ENCODE results near the gene ARRB2.
"Not testable (repeated sequence)": the region's sequence is repeated elsewhere in the genome, so short reads cannot be mapped to it uniquely, and the experiment has no call there.

ARRB2 gene

DNA sequence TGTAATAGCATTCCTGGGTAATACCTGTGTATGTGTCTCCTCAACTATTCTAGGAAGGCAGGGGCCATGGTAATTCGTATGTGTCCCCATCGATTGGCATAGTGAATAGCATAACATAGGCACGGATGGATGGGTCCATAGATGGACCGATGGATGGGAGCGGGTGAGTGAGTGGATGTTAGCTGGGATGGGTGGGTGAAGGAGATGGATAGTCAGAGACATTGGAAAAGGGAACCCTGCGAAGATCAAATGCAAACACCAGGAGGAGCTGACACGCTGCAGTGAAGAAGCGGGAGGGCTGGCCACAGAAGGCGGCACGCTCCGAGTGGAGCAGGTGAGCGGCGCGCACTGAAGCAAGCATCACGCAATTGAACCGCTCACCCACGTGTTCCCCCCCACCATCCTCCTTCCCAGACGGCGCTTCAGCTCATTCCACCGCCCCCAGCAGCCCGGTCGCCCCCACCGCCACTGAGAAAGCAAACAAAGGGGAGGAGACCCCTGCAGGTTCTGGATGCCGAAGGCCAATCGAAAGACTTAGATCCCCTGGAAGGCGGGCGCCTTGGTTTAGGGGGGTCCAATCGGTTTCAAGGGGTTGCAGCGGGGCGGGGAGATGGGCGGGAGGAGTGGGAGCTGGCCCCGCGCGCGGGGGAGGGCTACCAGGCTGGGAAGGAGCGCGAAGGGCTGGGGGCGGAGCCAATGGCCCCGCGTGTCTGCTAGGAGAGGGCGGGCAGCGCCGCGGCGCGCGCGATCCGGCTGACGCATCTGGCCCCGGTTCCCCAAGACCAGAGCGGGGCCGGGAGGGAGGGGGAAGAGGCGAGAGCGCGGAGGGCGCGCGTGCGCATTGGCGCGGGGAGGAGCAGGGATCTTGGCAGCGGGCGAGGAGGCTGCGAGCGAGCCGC is at the start of gene ARRB2:
ARRB2 (plus strand) TSS at position 839 of the 899 bp plus-strand sequence. CDS start 90 bp downstream, outside the sequence.
- peak; percentile 99 for DNase-seq

DNA sequence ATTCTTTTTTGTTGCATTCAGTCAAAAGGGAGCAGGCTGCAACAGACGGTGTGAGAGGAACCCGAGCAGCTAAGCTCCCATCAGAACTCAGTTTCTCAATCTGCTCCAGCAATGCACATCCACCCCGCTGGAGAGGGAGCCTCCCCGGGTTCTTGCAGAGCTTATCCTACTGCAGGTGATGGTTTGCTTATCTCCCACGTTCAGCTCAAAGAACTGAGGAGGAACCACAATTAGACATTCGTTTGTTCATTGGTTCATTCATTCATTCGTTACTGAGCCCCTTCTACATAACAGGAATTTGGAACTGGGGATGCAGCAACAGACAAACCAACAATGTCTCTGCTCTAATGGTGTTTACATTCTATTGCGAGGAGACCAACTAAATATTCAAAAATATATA is 46.7 kb upstream of the ARRB2 start:
- no peak for DNase-seq

DNA sequence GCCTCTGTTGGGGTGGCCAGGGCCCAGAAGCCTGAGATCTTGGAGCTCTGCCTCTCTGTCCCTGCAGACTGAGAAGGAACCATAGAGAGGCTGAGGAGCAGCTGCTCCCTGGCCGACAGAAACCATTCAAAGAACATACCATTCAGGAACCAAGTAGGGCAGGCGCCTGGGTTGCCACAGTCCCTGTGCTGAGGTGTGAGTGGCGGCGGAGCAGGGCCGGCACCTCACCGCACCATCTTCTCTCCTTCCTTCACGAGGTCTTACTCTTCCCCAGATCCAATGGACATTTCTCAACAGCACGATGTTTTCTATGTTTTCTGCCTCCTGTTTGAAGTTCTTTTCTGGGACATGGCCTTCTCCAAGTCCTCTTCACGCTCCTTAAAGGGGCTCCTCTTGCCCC is 46.2 kb upstream of the ARRB2 start:
- no peak for DNase-seq

DNA sequence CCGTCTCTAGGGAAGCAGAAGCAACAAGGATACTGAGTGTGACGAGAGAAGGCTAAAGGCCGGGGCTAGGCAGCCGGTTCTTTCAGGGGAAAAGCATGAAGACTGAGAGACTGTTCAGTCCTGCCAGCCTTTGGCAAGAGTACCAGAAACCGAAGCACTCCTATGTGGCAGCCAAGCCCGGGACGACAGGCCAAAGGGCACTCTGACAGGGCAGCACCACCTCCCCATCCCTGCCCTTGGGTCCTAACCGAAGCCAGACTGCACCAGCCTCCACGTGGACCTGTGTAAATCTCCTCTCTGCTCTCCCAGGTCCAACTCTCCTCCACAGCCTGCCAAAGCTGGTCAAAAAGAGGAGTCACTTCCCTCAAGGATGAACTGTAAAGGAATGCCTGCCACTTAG is 45.4 kb upstream of the ARRB2 start:
- no peak for DNase-seq

DNA sequence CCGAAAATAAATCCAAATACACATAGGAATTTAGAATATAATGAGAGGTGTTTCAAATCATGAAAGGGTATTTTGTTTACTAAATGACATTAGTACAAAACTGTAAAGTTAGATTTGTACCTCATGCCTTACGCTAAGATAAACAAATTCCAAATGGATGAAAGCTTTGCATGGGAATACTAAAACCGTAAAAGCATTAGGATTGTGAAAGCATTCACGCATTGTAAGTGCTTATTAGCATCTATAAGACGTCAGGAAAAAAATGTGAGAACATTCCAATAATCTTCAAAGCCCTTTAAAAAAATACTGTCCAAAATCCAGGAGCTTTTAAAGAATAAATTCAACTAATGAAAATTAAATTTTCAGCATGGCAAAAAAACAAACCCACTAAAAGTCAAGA is 44.1 kb upstream of the ARRB2 start:
- no peak for DNase-seq

DNA sequence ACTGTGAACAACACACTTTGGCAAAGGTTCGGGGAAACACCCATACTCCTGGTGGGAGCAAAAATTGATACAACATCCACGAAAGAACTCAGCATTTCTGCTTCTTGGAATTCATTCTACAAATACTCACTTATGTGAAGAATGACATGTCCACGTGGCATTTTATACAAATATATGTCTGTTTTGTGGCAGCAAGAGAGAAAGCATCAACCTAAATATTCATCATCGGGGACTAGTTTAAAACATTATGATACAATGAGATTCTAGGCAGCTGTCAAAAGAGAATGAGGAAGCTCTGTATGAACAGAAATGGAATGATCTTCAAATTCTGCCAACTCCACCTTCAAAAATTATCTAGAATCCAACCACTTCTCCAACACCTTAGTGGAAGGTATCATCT is 43.3 kb upstream of the ARRB2 start:
- DNase-seq, result no peak

DNA sequence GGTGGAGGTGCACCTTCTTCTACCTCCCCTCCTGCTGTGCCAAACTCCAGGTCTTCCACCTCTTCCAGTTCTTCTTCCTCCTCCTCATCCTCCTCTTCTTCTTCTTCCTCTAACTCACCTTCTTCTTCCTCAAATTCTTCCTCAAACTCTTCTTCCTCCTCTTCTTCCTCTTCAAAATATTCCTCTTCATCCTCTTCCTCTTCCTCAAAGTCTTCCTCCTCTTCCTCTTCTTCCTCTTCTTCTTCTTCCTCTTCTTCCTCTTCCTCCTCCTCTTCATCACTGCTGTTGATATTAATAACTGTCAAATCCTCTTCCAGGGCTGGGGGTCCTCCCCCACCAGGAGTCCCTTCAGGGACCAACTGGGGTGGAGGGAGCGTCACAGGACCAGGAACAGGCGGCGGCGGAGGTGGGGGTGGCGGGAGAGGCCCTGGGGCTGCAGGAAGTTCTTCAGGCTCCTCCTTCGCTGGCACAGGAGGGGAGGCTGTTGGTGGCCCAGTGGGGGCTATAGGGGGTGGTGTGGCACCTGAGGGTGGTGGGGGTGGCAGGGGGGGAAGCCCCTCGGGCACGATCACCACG is 38.3 kb upstream of the ARRB2 start:
- no peak for DNase-seq

DNA sequence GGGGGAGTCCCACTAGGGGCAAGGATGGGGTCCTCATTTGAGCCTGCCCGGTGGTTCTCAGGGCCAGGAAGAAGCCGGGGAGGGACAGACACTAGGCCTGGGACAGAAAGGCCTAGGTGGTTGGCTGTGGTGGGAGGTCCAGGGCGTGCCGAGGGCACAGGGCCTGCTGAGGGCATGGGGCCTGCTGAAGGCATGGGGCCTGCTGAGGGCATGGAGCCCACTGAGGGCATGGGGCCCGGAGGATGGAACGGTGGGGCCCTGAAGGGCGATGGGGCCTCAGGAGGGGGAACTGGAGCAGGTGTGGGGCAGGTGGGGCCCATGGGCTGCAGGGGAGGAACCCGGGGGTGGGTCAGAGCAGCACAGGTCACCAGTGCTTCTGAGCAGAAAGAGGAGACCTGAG is 37.7 kb upstream of the ARRB2 start:
- no peak for DNase-seq

DNA sequence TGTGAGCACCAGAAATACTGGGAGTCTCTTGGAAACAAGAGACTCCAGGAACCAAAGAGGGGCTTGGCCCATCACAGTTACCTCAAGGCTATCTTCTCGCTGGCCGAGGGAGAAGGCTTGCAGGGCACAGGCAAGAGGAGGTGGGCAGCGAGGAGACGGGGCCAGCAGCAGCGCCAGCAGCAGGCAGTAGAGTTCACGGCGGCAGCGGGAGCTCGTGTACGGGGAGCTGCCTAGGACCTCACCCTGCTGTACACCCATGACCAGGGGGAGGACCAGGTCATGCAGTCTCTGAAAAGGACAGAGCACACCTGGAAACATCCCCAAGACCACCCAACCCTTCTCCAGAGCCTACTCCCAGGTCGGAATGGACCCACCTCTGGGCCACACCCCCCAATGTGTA is 37.3 kb upstream of the ARRB2 start:
- DNase-seq, result no peak

DNA sequence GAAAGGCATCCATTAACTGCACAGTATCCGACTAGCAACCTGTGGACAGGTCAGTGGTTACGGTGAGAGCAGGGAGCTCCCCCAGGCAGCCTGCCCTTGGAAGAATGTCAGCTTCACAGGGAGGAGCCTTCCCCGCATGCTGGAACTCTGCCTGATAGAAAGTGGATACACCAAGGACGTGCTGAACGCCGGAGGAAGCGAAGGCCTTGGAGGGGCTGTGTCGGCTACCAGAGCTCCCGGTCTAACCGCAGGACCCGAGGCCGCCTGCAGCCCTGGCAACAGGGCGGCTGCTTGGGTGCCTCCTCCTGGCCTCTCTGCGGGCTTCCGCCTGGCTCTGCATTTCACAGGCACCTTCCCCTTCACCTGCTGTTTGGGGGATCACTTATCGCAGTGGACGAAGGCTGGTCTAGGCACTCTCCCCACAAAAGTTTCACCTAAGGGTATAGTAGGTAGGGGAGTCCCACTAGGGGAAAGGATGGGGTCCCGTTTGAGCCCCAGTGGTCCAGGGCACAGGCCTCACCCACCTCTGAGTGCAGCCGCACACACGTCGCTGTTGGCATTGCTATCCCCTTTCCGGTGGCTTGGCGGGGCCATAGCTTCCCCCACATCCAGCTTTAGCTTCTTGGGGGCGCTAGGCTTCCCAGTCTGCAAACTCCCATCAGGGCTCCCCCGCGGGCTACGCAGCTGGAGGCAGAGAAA is 36.3 kb upstream of the ARRB2 start:
- DNase-seq, result no peak

DNA sequence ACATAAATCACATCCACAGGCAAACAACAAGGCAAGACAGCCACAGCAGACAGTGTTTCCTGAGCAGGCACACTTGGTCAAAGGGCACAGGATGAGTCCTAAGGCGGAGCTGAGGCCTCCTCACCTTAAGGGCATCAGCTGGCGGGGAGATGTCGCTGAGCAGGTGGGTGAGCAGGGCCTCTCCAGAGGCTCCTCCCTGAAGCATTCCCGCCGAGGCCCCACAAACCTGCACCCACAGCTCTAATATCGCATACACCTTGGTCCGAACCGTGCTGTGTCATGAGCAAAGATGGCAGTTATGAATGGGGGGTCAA is 35.8 kb upstream of the ARRB2 start:
- DNase-seq, result no peak

DNA sequence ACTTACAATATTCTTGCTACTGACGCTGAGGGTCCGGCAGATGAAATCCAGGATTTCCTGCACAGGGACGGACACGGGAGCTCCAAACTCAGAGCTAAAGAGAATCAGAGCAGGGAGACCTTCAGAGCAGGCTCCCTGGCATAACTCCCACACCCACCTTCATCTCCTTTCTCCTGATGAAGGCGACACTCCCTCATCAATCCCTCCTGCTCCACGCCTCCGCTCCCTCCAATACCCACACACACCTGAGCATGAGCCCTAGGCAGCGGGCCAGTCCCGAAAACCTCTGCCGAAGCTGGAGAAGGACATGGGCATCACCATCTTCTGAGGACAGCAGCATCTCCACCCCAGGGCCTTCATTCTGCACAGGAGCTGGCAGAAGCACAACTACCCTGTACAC is 34.6 kb upstream of the ARRB2 start:
- DNase-seq, result no peak

DNA sequence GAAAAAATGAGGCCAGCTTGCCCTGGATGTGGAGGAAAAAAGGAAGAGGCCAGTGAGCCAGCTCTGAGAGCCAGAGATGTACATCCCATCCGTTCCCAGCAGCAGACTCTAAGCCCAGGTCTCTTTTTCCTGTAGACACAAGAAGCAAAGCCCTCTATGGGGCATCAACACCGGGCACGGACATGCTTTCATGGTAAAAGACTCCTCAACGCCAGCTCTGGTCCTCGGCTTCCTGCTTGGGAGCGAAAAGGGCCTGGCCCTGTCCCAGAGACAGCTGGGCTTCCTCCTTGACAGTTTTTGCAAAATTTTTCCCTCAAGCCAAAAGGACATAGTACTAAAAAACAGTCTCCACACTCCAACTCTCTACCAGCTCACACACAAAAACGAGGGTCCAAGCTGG is 33.6 kb upstream of the ARRB2 start:
- DNase-seq, result no peak

DNA sequence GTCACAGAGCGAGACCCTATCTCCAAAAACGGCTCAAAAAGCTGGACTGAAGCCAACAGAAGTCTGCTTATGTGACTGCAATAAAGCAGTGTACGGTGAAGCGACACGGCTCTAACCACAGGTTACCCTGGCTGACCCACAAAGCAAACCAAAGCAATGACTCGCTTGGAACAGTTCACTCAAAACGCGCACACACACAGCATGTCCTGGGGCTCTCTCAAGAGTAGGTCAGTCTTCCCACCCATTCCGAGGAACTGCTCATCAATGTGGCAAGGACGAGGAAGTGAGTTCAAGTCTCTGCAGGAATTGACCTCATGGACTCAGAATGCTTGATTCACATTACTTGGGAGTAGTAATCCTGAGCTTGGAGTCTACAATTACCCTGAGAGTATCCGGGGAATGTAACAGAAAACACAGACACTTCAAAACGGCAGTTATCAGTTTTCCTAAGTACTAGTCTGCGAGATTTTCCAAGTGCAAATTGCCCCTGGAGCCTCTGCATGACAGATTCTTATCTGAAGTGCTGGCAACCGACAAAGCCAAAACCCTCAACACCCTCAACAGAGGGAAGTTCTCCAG is 31.9 kb upstream of the ARRB2 start:
- DNase-seq, result no peak

DNA sequence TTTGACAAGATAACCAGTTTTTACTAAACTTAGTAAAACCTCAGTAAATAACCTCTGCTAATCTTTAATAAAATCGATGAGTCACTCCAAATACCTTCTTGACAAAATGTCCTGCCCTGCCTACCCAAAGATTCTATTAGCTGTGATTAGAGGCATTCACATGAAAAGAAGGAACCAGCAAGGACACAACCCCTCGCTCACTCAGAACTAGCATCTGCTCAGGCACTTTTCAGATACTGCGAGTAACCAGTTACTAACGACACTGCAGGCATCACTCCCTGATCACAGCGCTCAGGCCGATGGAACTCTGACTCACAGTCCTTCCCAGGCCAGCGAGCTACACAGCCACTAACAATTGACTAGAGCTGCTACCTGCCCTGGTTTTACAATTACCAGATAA is 30.8 kb upstream of the ARRB2 start:
- no peak for DNase-seq

DNA sequence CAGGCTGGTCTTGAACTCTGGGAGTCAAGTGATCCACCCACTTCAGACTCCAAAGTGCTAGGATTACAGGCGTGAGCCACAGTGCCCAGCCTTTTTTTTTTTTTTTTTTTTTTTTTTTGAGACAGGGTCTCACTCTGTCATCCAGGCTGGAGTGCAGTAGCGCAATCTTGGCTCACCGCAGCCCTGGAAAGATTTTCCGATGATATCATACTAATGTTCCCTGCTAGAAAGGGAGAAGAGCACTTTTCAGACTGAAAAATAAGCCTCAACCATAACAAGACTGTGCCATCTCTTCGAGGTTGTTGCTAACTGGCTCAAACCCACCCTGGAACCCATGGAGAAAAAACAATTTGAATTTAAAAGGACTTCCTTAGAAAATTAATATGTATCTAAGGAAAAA is 26.7 kb upstream of the ARRB2 start:
- DNase-seq, result not testable (repeated sequence)

DNA sequence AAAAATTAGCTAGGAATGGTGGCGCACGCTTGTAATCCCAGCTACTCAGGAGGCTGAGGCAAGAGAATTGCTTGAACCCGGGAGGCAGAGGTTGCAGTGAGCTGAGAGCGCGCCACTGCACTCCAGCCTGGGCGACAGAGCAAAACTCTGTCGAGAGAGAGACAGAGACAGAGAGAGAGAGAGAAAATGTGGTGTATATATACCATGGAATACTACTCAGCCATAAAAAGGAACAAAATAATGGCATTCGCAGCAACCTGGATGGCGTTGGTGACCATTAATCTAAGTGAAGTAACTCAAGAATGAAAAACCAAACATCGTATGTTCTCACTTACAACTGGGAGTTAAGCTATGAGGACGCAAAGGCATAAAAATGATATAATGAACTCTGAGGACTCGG is 20.6 kb upstream of the ARRB2 start:
- not testable (repeated sequence) for DNase-seq

DNA sequence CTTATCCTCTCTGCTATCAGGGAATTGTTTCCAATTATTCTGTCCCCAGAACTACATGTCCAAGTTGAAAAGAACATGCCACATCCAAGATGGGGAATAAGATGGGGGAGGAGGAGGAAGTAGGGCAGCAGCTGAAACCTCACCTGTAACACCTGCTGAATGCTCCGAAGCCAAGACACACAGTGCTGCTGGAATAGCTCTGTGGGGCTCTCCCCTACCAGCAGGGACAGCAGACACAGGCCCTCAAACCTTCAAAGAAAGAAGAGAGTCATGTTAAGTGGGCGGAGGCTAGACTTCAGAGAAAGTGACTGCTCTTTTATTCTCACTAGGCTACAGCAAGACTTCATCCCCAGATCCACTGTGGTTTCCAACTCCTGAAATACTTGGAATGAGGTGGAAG is 19.7 kb upstream of the ARRB2 start:
- no peak for DNase-seq

DNA sequence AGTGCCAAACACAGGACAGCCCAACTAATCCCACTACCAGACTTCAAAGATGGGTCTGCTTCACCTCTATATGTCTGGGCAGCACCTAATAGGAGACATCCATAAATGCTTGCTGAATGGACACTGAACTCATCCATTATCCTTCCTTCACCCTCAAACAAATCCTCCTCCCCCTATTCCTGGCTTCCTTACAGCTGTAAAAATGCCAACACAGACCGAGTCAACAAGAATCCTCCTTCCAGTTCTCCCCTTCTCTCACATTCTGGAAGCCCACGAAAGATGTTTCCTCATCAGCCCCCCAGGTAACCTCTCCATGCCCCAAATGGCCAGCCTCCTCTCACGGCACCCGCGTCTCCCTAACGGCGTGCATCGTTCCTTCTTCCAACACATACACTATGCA is 18.7 kb upstream of the ARRB2 start:
- DNase-seq, result no peak

DNA sequence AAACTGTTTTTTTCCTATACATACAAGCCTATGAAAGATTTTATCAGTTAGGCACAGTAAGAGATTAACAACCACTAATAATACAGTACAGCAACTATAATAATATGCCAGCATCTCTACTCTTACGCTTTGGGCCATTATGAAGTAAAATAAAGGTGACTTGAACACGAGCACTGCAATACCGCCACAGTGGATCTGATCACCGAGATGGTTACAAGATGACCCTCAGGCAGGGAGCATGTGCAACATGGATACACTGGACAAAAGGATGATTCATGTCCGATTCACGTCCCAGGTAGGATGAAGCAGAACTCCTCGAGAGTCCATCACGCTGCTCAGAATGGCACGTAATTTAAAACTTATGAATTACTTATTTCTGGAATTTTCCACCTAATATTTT is 17.0 kb upstream of the ARRB2 start:
- DNase-seq, result no peak

DNA sequence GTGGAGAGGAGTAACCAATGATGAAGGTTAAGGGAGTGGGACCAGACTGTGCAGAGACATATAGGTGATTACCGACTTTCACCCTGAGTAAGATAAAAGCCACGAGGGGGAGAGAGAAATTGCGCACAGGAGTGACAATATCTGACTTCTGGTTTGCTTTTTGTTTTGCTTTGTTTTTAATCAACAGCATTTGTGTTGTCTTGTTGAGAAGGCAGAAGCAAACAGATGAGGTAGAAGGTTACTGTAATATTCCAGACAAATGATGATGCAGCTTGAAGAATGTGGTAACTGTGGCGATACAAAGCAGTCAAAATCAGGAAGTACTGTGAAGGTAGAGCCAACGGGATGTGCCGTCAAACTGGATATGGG is 14.0 kb upstream of the ARRB2 start:
- no peak for DNase-seq

DNA sequence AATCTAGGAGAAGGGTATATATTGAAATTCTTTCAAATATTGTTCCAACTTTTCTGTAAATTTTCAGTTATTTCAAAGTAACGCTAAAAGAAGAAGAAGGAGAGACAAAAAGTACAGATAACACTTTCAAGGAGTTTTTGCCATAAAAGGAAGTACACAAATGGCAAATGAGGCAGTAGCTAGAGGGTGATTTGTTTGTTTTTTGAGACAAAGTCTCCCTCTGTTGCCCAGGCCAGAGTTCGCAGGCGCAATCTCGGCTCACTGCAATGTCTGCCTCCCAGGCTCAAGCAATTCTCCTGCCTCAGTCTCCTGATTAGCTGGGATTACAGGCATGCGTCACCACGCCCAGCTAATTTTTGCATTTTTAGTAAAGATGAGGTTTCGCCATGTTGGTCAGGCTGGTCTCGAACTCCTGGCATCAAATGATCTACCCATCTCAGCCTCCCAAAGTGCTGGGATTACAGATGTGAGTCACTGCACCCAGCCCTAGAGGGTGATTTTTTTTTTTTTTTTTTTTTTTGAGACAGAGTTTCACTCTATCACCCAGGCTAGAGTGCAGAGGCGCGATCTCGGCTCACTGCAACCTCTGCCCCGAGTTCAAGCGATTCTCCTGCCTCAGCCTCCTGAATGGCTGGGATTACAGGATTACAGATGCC is 10.9 kb upstream of the ARRB2 start:
- DNase-seq, result not testable (repeated sequence)

DNA sequence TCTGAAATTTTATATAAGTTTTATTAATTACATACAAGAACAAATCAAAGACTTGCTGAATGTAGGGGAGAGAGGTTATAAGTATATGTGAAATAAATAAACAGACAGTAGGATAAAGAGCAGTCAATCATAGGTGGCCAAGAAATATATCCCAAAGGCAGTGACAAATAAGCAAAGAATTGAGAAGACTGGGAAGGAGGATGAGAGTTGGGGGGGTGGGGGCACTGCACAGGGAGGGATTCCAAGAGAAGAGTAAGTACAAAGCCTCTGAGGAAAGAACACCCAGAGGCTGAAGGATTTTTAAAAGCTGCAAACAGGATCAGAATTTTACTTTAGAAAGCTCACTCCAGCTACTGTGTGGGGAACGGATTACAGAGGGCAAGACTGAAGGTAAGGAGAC is 9.3 kb upstream of the ARRB2 start:
- DNase-seq, result no peak

DNA sequence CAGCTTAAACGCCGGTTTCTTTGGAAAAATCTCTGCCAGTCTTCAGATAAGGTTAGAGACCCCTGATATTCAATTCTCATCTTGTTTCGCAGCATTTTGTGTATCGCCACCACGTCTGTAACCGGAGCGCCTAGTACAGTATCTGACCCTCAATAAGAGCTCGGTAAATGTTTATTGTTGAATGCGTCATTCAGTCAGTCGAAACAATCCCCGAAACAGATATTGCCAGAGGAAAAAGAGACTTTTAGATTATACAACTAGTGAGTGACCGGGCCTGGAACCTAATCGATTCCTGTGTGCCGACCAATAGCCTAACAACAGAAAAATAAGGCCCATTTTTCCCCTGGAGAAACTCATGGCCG is 7.1 kb upstream of the ARRB2 start:
- DNase-seq, result peak; percentile 3
